HT1080 (cell line): ENCODE results near the gene PHACTR1. TPM values are rescaled to one million over a fixed set of nuclear protein-coding genes. Genes with fewer than 3 reads are reported as not detected.
"Not testable (repeated sequence)": the region's sequence is repeated elsewhere in the genome, so short reads cannot be mapped to it uniquely, and the experiment has no call there.

Experiments used
- DNase-seq: peaks from one replicate; pipeline ENCODE4 v3.0.0-alpha.2; 2015; ENCODE audit warnings: low read depth
- total RNA-seq: library from RNA; depleted of rRNA; stranded (reverse); fragments of >200 nt; shearing (Covaris generic); gene quantifications from 2 replicates; pipeline ENCODE4 v1.2.3, GENCODE V29; 2014

Gene PHACTR1
- total RNA-seq, 1 experiment from 2014 or later: 7.8 TPM

DNA sequence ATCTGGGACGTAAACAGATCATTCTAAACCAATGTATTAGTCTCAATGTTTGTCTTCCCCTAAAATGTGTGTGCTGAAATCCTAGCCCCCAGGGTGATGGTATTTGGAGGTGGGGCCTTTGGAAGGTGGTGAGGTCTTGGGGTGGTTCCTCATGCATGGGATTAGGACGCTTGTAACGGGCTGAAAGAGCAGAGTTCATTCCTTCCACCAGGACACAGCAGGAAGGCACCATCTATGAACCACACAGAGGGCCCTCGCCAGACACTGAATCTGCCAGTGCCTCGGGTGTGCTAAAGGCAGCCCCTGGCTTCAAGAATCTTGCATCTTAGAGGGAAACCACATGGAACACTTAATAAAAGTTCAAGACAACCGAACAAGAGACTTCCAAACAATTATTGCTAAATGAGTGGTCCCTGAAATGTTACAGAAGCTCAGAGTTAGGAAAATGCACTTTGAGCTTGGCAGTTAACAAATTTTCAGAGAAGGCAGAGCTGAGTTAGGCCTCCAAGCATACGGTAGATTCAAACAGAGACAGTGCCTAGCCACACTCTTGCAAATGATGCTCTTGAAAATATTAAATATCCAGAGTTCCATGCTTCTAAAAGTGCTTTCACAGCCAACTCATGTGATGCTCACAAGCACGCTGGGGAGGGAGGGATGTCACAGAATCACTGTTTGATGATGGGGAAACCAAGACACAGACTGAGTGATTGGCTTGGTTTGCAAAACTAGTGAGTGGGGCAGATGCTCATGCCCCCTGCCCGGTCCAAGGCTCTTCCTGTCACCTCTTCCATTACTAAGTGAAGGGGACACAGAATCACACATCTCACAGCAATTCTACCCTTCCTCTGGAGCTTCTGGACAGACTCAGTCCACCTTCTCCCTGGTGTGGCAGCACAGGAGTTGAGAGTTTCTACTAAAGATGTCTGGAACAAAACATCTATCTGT, 584.4 kb downstream of the PHACTR1 start:
- no peak for DNase-seq

DNA sequence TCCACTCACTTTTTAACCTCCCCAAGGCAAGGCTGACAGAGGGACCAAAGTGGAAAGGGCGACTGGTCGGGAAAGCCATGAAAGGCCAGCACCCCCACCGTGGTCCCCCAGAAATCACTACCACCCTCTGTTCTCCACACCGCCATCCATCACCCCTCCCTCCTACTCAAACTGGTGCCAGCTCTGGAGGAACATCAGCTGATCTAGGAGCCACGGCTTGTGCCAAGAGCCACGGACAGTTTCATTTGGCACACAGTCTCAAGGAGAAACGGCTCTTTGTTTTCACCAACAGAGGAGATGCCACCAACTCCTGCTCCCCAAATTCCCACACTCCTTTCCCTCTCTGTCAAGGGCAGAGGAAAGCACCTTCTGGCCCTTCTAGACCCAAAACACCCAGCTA, 585.7 kb downstream of the PHACTR1 start:
- DNase-seq: no peak

DNA sequence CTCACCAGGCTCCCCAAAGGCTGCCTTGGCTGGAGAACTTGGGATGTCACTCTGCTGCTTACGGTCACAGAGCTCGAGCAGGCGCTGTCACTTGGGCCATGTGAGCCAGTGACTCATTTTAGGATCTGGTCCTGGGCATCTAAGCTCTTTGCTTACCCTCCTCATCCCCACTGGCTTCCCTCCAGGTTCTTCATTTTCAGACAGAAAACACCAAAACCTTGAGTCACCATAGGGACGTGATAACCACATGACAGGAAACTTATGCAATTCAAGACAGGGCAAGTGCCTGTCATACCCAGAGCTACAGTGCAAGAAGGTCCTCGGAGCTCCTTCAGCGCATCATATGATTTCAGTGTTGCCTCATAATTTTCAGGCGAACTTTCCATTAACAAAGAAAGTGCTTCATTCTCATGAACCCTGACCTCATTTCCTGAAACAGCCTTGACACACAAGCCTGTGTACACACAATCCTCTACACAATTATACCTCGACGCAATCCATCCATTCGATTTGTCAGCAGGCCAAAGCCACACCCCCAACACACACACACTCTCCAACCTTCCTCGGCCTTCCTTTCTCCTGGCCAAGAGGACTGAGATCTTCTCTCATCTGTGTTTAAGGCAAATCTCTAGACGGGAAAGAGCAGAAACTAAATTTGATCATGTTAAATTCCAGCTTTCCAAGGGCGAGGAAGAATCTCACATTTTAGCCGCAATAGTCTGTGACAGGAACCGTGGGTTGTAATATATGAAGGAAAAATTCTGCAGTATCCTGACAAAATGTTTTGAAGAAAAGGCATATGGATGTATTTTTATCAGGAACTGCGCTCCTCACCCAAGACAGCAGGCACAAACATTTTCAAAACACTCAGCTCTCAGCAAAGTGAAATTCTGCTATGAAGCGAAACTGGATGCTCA, 586.4 kb downstream of the PHACTR1 start:
- DNase-seq: peak; percentile 99

DNA sequence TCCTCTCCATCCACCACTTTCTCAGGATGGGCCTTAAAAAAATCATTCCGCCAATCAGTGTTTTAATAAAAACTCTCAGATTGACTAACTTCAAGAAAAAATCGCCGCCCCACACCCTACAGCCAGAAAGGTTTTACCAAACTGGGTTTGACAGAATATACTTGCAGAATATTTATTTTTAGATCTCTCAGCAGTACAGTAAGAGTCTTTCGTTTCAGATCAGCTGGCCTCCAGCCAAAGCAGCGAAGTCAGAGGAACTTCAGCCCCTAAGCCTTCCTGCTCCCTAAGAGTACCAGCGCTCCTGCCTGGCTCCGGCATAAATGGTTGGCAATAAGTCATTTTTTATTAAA, 587.1 kb downstream of the PHACTR1 start:
- DNase-seq: peak; percentile 43

DNA sequence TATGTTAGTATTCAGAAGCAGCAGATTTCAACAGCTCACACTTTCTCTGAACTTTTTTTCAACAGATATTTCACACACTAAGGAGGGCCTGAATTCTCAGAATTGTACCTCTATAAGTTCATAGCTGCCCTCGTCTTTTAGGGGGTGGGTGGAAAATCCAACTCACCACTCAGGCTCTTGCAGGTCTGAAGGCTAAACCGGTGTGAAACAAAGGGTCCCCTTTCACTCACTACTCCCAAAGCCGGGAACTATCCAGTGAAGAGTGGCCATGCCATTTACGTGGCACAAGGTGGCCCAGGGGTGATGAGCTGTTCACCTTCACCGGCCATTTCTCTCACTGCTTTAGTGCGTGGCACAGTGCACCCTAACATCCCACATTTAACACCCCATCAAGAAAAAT, 587.5 kb downstream of the PHACTR1 start:
- no peak for DNase-seq

DNA sequence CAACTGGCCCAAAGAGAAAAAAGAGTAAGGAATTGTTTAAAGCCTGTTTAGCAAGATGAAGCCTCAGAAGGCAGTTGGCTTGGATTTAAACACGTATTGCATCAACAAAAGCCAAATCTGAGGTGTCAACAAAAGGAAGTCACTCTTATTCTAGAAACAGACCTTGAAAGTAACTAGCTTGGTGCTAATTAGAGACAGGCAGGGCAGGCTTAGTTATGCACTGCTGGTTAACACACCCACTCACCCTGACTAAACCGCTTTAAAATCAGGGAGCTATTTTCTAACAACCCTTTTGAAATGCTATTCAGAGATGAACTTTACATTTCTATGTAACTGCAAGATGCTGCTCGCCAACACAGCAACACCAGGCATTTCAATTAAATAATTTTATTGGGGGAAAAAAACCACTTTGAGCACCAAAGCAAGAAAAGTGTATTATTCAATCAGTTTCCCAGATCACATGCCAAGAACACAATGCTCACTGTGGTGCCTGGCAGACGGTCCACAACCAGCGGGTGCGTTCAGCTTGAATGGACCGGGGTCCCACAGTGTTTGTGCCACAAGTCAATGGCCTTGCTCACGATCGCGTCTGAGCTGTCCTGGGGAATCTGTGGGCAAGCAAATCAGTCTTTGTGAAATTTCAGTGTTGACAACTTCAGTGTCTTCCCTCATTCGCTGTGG, 588.2 kb downstream of the PHACTR1 start:
- no peak for DNase-seq

DNA sequence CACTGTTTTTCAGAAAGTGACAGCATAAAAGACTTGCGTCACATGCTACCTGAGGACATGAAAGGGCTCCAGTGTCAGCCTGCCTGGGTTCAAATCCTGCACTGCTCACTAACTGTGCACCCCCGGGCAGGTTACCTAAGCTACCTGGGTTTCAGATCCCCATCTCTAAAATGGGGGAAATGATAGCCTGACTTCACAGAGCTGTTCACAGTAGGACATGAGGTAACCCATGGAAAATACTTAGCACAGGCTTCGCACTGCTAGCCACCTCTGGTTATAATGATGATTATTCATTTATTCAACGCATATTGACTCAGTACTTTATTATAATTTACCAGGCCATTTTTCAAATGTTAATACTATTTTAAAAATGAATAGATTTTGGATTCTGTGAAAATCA, 588.7 kb downstream of the PHACTR1 start:
- no peak for DNase-seq

DNA sequence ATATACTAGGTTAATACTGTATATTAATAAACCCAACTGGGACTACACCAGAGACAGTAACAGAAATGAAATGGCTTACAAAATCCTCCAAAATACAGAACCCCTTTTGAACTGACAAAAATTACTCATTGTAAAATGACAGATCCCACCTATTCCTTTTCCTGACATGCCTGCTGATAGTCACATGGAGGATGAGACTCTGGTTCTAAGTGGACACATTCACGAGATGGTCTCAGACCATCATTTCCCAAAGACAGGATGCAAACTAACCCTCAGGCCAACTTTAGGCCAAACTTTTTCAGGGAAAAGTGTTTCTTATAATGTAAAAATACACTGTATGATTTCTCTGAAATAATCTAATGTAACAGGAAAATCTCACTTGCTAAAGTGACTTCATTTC, 589.2 kb downstream of the PHACTR1 start:
- no peak for DNase-seq

DNA sequence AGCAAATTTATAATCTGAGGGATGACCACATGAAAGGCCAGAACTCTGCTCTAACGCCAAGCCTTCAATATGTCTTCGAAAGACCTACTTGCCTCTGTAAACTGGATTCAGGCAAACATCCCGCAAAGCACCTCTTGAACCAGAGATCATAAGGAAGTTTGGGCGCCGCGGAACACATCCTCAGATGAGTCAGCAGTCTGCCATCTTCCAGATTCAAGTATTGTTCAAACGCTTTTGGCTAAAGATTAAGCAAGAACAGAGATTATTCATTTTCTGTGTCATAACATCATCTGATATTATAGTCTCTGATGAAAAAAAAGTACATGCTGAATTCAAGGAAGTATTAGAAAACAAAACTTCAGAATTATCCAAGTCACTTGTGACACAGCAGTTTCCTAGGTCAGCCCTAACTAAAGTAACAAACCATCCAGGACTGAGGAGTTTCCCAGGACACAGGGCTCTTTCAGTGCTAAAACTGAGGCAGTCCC, 591.0 kb downstream of the PHACTR1 start:
- DNase-seq: peak; percentile 80

DNA sequence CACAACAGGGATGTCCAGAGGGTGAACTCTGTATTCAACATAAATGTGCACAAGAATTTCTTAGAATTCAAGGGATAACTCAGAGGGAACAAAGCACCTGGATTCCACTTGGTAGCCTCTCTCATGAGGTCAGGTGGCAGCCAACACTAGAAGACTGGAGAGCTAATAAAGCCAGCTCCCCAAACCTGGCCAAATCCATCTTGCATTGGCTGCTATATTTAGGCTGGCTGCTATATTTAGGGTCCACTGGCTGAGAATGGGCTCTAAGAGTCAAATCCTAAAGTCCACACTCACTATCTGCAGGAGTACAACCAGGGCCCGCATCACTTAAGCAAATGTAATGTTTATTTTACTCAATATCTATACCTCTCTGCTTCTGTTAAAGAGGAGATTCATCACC, 591.8 kb downstream of the PHACTR1 start:
- DNase-seq: no peak

DNA sequence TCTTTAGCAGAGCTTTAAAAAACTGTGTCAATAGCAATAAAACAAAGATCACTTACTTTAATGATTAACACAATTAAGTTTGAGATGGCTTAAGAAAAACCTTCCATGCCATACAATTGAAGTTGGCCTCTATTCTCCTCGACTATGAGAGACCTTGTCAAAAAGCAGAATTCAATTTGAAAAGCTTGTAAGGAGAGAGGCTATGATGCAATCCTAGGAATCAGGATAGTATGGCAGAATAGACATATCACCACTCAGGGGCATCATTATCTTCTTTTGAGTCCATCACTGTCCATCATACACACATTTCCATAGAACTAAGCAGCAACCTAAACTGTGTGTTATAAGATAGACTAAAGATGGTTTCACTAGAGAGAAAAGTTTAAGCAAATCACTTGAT, 594.6 kb downstream of the PHACTR1 start:
- DNase-seq: no peak

DNA sequence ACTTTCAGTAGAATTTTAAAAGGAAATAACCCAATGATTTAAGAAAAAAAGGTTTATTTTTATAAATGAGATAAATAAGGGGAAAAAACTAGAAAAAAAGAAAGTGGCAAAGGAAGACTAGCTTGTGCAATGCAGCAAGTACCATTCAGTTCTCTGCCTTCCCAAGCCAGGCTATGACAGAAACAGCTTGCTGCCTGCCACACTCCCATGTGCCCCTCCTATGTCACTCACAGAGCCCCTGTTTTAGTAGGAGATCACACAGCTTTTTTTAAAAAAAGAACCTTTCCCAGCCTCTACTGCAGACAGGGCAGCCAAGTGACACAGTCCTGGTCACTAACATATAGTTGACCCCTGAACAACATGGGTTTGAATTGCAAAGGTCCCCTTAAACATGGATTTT, 598.2 kb downstream of the PHACTR1 start:
- DNase-seq: no peak

DNA sequence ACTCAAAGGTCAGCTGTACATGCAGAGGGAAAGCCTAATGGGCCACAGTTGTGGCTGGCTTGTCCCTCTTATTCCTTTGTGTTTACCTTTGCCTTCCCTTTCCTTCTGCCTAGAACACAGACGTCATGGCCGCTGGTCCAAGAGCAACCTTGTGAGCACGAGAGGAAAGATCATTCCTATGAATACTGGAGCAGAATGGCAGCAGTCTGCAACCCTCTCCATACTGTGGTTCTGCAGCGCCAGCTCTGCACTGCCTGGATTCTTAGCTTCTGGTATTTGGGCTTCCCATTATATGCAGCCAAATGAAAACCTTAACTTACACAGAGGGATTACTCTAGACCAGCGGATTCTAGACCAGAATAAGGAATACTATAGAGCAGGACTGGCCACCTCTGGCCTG, 599.3 kb downstream of the PHACTR1 start:
- no peak for DNase-seq

DNA sequence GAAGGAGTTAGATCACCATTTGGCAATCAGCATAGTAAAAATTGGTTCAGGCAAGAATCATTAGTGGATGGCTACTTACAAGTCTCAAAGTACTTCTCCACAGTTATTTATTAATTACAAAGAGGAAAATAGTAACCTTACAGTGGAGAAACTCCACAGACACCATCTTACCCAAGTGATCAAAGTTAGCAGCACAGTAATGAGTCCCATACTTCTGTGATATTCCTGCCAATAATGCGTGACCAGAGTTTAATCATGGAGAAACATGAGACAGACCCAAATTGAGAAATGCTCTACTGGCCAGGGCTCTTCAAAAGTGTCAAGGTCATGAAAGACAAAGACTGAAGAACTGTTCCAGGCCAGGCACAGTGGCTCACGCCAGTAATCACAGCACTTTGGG, 602.3 kb downstream of the PHACTR1 start:
- DNase-seq: no peak

DNA sequence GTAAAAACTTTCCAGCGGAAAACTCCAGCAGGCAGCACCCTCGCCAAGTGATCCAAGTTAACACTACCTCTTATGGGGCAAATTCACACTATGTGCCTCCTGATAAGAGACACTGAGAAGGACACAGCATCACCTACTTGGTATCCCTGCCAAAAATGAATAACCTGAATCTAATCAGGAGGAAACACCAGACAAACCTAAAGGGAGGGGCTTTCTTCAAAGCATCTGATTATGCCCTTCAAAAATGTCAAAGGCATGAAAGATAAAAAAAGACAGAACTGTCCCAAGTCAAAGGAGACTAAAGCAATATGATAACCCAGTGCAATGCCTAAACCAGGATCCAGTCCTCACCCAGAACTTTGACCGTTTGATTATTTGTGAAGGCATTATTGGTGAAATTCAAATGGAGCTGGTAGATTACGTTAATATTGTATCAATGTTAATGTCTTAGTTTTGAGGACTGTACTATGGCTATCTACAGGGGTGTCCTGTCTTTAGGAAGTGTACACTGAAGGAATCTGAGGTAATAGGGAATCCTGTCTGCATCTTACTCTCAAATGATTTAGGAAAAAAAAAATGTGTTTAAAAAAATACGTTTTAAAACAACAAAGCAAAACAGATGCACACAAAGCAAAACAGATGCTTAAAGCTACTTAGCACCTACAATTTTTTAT, 603.5 kb downstream of the PHACTR1 start:
- DNase-seq: no peak

DNA sequence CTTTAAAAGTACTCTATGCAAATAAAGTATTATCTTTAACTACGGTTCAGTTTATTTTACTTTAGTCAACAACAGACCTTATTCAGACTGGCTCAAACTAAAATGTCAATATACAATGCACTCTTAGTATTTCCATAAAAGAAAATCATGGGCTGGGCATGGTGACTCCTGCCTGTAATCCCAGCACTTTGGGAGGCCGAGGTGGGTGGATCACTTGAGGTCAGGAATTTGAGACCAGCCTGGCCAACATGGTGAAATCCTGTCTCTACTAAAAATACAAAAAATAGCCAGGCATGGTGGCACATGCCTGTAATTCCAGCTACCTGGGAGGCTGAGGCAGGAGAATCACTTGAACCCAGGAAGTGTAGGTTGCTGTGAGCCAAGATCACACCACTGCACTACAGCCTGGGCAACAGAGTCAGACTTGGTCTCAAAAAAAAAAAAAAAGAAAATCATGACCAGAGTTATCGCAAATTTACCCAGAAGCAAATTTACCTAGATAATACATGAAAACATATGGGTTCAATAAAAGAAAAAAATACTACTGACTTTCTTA, 609.5 kb downstream of the PHACTR1 start:
- not testable (repeated sequence) for DNase-seq

DNA sequence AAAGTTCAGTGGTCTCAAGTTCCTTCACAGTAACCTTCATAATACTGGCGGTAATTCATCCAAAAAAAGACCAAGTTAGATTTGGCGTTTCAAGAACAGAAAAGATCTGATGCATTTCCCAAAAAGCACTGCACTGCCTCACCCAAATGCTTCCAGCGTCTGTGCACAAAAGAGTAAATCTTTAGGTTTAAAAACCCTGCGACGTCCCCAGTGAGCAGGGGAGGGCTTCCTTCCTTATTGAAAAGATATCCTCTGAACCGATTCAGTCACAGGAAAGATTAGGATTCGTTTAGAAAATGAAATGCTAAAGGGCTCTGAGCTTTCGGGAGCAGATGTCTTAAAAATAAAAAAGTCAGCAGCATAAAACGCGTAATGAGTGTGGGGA, 611.1 kb downstream of the PHACTR1 start:
- peak; percentile 3 for DNase-seq

DNA sequence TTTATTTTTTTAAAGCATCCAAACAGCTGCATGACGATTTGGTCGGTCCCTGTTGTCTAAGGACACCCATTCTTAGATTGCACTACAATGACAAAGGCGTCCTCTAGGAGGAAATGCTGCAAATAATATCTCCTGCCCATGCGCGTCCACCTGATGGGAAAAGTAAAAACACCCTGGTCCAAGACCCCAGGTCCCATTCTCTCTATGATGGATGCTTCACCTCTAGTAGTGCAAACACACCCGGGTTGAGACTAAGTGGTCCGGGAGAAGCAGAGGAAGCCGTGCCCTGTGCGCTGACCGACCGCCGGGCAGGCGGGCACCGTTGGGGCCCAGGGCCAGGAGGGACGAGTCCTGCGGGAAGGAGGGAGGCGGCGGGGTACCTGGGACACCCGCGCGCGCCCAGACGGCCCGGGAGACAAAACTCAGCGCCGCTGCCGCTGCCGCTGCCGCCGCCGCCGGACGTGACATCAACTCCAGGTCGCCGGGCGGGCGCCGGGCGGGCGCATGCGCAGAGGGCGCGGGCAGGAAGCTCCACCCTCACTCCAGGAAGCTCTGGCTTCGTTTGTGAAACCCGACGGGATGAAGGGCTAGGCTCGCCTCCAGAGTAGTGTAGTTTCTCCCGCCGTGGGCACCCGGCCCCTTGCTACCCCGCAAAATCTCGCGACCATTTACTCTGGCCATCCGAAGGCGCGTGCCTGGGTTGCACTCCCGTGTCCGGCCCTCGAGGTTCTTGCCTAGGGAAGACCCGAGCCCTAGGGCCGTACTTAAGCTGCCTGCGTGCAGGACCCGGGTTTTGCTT, 611.7 kb downstream of the PHACTR1 start, which contains the start of gene TBC1D7:
Gene TBC1D7 (minus strand): TSS at position 462 of the 799 bp plus-strand sequence. CDS start 1,639 bp downstream, outside the sequence.
- peak; percentile 92 for DNase-seq

DNA sequence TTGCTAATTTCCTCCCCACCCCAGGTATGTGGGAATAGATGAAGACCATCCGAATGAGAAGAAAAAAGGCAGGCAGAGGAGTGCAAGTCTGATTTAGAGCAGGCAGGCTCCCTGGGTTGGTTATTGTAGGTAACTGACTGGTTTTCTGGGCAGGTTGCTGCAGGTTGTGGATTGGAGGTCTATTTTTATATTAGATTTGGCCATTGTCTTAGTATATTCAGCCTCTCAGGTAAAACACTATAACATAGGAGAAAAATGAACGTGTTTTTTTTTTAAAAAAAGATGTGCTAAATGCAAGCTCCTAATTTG, 612.3 kb downstream of the PHACTR1 start:
- no peak for DNase-seq
